Type B pancreatic cell (in vitro differentiated cells): ENCODE data around the gene APOC3. TPM values are rescaled to one million over a fixed set of nuclear protein-coding genes. Genes with fewer than 3 reads are reported as not detected.

Experiments used
- DNase-seq: peaks from one replicate; pipeline ENCODE4 v3.0.0; 2021; ENCODE audit warnings: mixed read lengths; ENCODE audit not compliant: unreplicated experiment; ENCODE audit errors: extremely low spot score
- H3K27ac Mint-ChIP-seq: 2 replicates; pipeline ENCODE4 v1.8.0; 2021; ENCODE audit warnings: mild to moderate bottlenecking, mixed read lengths
- H3K27me3 Mint-ChIP-seq: 2 replicates; pipeline ENCODE4 v1.8.0; 2021; ENCODE audit warnings: mixed read lengths
- H3K36me3 Mint-ChIP-seq: 2 replicates; pipeline ENCODE4 v1.8.0; 2021; ENCODE audit warnings: mixed read lengths
- H3K4me1 Mint-ChIP-seq: one replicate; pipeline ENCODE4 v1.8.0; 2021; ENCODE audit warnings: mixed read lengths; ENCODE audit not compliant: unreplicated experiment
- H3K4me3 Mint-ChIP-seq: 2 replicates; pipeline ENCODE4 v1.8.0; 2021; ENCODE audit warnings: mild to moderate bottlenecking, mixed read lengths
- H3K9me3 Mint-ChIP-seq: 2 replicates; pipeline ENCODE4 v1.8.0; 2021; ENCODE audit warnings: mixed read lengths
- total RNA-seq: library from RNA; stranded (reverse); gene quantifications from 2 replicates; pipeline ENCODE4 v1.2.1, GENCODE V29; 2021; ENCODE audit warnings: low replicate concordance
- TF ChIP-seq, protein P1 (sequence below): fragments of 200-600 bp; sonication (generic); conservative IDR thresholded peaks from 2 replicates; pipeline ENCODE4 v1.5.0; 2021; ENCODE audit warnings: antibody characterized with exemption, mild to moderate bottlenecking

Gene APOC3
- total RNA-seq, 1 donor from 2014 or later: 21.6 TPM

DNA sequence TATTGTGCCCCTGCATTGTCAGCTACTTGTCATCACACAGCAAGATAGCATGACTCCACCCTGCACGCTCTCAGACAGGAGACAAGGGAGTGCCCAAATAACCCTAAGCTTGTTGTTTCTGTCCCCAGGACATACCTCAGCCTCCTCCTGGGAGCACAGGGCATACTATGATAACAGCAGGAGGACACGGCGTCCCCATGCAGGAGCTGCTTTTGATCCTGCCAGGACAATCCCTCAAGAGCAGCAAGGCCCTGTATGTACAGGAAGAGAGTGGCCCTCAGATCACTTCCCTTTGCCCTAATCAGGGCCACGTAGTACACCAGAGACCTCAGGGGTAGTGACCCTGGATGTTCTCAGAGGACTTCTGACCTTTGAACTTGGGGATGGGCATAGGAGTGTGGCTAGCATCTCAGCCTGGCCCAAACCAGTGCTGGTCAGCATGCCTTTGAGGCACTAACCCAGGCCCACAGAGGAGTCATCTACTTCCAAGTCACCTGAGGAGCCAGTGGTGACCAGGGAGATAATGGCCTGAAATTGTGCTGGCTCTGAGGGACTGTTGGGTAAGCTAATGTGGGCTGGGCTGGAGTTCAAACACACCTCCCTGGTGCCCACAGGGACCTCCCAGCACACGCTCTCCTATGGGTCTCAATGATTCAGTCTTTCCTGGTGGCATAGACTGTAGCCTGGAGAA is 15.8 kb upstream of the APOC3 start:
- TF ChIP-seq, protein P1, sequence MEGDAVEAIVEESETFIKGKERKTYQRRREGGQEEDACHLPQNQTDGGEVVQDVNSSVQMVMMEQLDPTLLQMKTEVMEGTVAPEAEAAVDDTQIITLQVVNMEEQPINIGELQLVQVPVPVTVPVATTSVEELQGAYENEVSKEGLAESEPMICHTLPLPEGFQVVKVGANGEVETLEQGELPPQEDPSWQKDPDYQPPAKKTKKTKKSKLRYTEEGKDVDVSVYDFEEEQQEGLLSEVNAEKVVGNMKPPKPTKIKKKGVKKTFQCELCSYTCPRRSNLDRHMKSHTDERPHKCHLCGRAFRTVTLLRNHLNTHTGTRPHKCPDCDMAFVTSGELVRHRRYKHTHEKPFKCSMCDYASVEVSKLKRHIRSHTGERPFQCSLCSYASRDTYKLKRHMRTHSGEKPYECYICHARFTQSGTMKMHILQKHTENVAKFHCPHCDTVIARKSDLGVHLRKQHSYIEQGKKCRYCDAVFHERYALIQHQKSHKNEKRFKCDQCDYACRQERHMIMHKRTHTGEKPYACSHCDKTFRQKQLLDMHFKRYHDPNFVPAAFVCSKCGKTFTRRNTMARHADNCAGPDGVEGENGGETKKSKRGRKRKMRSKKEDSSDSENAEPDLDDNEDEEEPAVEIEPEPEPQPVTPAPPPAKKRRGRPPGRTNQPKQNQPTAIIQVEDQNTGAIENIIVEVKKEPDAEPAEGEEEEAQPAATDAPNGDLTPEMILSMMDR: no peak
- DNase-seq: no peak
- H3K27ac Mint-ChIP-seq: no peak overlapping the region

DNA sequence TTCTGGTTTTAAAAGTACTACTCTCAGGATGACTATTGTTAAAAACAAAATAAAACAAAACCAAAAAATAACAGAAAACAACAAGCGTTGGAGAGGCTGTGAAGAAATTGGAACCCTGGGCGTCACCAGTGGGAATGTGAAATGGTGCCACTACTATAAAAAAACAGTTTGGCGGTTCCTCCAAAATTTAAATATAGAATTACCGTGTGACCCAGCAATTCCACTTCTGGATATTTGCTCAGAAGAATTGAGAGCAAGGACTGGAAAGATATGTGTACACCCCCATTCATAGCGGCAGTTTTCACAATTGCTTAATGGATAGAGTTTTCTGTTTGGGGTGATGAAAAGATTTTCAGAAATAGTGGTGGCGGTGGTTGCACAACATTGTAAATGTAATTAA is 15.2 kb upstream of the APOC3 start:
- Mint-ChIP-seq H3K4me3 (no peak overlapping the region), H3K27ac (no peak overlapping the region), H3K27me3 (no peaks in the 10 kb centered on the region), H3K36me3 (no peaks in the 10 kb centered on the region), H3K4me1 (no peaks in the 10 kb centered on the region), H3K9me3 (no peaks in the 10 kb centered on the region)
- TF ChIP-seq, protein P1: no peak
- no peak for DNase-seq

More for the DNA sequence above, 15.8 kb upstream of the APOC3 start:
- H3K4me3 Mint-ChIP-seq: no peak overlapping the region
- no peaks in the 10 kb centered on the region for H3K27me3 Mint-ChIP-seq
- no peaks in the 10 kb centered on the region for H3K36me3 Mint-ChIP-seq
- no peaks in the 10 kb centered on the region for H3K4me1 Mint-ChIP-seq
- peaks cover 3% of the 10 kb centered on the region for H3K9me3 Mint-ChIP-seq

- Mint-ChIP-seq H3K27me3 (no peaks in the 10 kb centered on the region), H3K4me1 (no peaks in the 10 kb centered on the region), H3K36me3 (no peaks in the 10 kb centered on the region), H3K9me3 (no peaks in the 10 kb centered on the region), H3K4me3 (no peak overlapping the region), H3K27ac (no peak overlapping the region)
- DNase-seq: no peak
- TF ChIP-seq, protein P1: no peak
Observed at GRCh38 chr11:116819049-116819448, 10.7 kb upstream of the APOC3 start.

- H3K36me3 Mint-ChIP-seq: no peaks in the 10 kb centered on the region
- no peak overlapping the region for H3K4me3 Mint-ChIP-seq
- no peak for DNase-seq
- H3K4me1 Mint-ChIP-seq: peaks cover under 1% of the 10 kb centered on the region
- no peak overlapping the region for H3K27ac Mint-ChIP-seq
- no peaks in the 10 kb centered on the region for H3K9me3 Mint-ChIP-seq
- no peaks in the 10 kb centered on the region for H3K27me3 Mint-ChIP-seq
- TF ChIP-seq, protein P1: no peak
Observed at GRCh38 chr11:116821050-116821918, 8.4 kb upstream of the APOC3 start.

DNA sequence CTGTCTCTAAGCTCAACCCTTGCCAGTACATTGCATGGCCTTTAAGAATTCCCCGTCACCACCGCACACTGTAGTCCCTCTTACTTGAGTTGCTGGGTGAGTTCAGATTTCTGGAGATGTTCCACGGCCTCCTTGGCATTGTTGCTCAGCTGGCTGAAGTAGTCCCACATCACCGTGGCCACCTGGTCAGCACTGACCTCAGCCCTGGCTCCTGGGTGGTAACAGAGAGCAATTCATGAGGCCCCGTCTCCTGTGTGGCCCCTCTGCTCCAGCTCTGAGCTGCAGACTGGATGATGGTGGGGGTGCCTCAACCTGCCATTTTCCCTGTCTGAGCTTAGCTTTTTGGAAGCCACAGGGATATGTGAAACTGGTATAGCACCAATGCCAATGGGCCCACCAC is 7.1 kb upstream of the APOC3 start:
- DNase-seq: no peak
- no peaks in the 10 kb centered on the region for H3K9me3 Mint-ChIP-seq
- no peak overlapping the region for H3K27ac Mint-ChIP-seq
- no peak overlapping the region for H3K4me3 Mint-ChIP-seq
- TF ChIP-seq, protein P1: no peak
- no peaks in the 10 kb centered on the region for H3K27me3 Mint-ChIP-seq
- peaks cover 6% of the 10 kb centered on the region for H3K4me1 Mint-ChIP-seq
- H3K36me3 Mint-ChIP-seq: no peaks in the 10 kb centered on the region
